Mesodermal cell (in vitro differentiated cells): Measurements from ENCODE around the gene COL7A1.
A peak's percentile ranks its signal among the peaks of the same experiment; 100 is the strongest.

Experiments used
- H3K27ac ChIP-seq: 2 replicates; pipeline ENCODE4 v1.7.0; 2013; ENCODE audit warnings: mild to moderate bottlenecking, low read depth, low read length, moderate library complexity; ENCODE audit not compliant: severe bottlenecking
- H3K36me3 ChIP-seq: 2 replicates; pipeline ENCODE4 v1.7.1; 2013; ENCODE audit warnings: mild to moderate bottlenecking, low read length, moderate library complexity; ENCODE audit not compliant: control insufficient read depth, insufficient read depth
- H3K4me1 ChIP-seq: one replicate; pipeline ENCODE4 v1.7.1; 2013; ENCODE audit warnings: mild to moderate bottlenecking, low read length; ENCODE audit not compliant: insufficient read depth, control insufficient read depth, poor library complexity, severe bottlenecking
- H3K4me3 ChIP-seq: 2 replicates; pipeline ENCODE4 v1.7.0; 2013; ENCODE audit warnings: low read length, control low read depth, mild to moderate bottlenecking; ENCODE audit not compliant: insufficient read depth, poor library complexity, severe bottlenecking; ENCODE audit errors: extremely low read depth
- H3K9me3 ChIP-seq: 2 replicates; pipeline ENCODE4 v1.7.1; 2013; ENCODE audit warnings: mild to moderate bottlenecking, low read length, moderate library complexity; ENCODE audit not compliant: control insufficient read depth
- WGBS, 2 experiments: methylation state at CpG; one replicate each; pipeline ENCODE4 v1.1.5; 2013; ENCODE audit warnings: missing lambda C conversion rate in 2 of 2; ENCODE audit not compliant: insufficient coverage in 2 of 2; 5-methylcytosine and 5-hydroxymethylcytosine counted together

The COL7A1 gene

DNA sequence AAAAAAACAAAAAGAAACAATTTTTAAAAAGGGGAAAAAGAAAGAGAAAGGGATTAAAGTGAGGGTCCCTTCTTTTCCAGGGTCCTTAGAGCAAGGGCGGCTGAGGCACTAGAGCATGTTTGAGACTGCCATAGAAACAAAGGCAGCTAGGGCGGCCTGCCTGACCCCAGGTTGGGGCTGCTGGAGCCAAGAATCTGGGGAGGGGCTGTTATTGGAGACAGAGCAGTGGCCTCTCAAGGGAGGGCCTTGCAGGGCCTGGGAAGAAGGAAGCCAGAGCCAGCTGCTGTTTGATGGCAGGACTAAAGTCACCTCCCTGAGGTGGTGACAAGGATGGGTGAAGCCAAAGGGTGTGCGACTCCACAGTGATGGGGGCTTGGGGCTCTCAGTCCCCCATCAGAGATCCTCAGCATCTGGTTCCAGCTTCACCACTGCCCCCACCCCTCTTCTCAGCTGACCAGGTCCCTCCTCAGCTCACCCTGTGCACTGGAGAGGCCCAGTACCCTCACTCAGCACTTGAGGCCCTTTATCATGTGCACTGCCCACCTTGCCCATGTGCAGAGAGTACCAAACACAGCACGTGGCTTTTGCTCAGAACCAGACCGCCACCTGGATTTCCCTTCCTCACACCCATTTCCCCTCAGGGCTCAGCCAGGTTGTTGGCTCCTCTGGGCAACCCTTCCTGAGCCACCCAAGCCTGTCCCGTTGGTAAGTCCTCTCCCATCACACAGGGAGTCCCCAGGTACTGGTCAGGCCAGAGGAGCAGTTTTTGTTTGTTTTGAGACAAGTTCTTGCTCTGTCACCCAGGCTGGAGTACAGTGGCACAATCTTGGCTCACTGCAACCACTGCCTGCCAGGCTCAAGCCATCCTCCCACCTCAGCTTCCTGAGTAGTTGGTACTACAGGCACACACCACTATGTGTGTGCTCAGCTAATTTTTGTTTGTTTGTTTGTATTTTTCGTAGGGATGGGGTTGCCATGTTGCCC, 24.7 kb upstream of the COL7A1 start:
- Histone ChIP-seq H3K4me1 (no peaks in the 10 kb centered on the region), H3K36me3 (peaks cover 16% of the 10 kb centered on the region), H3K9me3 (peaks cover 19% of the 10 kb centered on the region), H3K4me3 (no peak overlapping the region), H3K27ac (no peak overlapping the region)
- WGBS, 2 experiments: 95 to 96% methylated on average over 5 of the region's 7 CpGs

DNA sequence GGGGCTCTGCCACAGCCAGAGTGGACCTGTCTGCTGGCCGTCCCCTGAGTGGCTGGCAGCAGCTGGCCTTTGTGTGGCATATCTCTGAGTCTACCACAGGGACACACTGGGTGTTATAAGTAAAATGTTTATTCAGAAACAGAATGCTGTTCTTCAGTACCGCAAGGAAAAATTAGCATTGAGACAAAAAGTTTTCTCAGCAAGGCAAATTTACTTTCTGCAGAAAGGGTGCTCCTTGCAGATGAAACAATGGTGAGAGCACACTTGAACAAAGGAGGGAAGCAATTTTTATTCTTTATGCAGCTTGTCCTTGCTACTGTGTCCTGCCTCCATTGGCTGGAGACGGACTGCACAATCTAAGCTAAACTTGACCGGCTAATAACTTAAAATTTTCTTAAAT, 22.4 kb upstream of the COL7A1 start:
- Histone ChIP-seq H3K27ac (no peak overlapping the region), H3K4me1 (no peaks in the 10 kb centered on the region), H3K36me3 (peaks cover 5% of the 10 kb centered on the region), H3K9me3 (peaks cover 19% of the 10 kb centered on the region), H3K4me3 (no peak overlapping the region)
- 94 to 100% methylated on average over 2 of the region's 4 CpGs for WGBS, 2 experiments

DNA sequence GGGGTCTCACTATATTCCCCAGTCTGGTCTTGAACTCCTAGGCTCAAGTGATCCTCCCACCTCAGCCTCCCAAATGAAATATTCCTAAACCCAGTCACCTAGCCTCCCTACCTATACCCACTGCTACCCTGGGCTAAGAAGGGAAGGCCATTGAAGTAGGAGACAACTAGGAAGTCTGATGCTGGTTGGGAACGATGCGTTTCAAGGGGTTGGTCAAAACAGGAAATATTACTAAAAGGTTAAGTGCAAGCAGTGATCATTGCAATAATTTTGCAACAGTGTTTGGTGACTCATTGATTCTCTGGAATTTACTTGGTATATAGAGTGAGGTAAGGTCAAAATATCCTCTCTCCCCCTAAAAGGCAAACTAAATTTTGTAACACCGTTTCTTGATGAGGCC, 18.9 kb upstream of the COL7A1 start:
- H3K36me3 ChIP-seq: no peaks in the 10 kb centered on the region
- peaks cover 19% of the 10 kb centered on the region for H3K9me3 ChIP-seq
- H3K4me1 ChIP-seq: no peaks in the 10 kb centered on the region
- 95% methylated on average over 3 of the region's 3 CpGs; no CpG with 5 or more reads in 1 of the 2 experiments for WGBS, 2 experiments
- no peak overlapping the region for H3K4me3 ChIP-seq
- H3K27ac ChIP-seq: no peak overlapping the region

DNA sequence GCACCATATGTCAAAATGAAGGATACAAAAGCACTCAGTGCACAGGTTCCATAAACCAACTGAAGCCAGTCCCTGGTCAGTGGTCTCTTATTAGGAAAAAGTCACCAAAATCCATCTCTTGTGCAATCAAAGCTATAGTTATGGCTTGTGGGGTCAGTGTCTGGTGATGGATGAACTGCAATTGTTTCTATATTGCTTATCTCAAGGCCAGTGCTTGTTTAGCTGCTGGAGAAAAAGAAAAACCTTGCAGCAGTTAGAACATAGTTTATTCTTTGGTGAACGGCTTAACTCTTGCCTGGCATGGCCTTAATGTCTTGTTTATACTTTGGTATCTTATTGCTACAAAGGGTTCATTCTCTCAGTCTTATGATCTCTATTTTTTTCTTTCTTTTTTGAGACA, 17.2 kb upstream of the COL7A1 start:
- 100% methylated on average over 1 of the region's 1 CpG; no CpG with 5 or more reads in 1 of the 2 experiments for WGBS, 2 experiments
- H3K4me3 ChIP-seq: no peak overlapping the region
- peaks cover 6% of the 10 kb centered on the region for H3K4me1 ChIP-seq
- peaks cover 9% of the 10 kb centered on the region for H3K9me3 ChIP-seq
- H3K27ac ChIP-seq: no peak overlapping the region
- peaks cover 12% of the 10 kb centered on the region for H3K36me3 ChIP-seq

DNA sequence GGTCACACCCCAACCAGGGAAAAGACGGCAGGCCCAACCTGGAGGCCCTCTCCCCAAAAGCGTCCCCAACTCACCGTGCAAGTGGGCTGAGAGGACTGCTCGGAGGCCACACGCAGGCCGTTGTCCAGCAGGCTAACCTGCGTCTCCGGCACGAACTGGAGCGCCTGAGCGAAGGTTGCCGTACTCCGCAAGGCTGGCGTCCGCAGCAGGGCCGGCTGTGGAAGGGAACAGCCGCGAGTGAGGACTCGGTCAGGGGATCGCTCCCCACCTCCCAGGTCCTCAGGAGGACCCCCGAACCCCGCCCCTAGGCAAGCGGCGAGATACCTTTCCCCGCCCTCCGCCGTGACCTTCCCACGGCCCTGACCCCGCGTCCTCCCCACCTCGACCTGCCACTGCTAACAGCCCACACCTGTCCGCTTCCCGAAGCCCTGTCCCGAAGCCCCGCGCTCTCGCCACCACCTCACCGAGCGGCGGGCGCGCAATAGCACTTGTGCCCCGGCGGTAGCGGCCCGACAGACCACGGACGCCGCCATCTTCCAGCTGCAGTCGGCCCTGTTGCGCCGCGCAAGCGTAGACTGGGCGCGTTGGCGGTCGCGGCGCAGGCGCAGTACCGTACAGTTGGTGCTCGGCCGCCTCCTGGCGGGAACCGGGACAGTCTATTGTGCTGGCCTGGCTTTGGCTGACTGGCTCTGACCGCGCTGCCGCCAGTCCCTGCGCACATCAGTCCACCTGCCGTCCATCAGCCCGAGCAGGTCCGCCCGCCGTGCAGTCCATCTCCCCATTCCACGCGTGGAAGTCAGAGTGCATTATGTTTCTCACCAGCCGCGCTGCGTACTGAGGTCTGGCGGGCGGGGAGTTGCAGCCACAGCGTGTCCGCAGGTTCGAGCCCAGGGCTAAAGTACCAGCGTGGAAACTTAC, 14.2 kb upstream of the COL7A1 start, which contains the start of gene UQCRC1:
TSS of gene UQCRC1 (minus strand) at position 559 of the 918 bp plus-strand sequence. CDS start at position 533, 26 bp downstream.
- WGBS, 2 experiments: 1 to 2% methylated on average over 74 of the region's 86 CpGs
- H3K27ac ChIP-seq: peak within 1 kb of the TSS; percentile 23
- H3K9me3 ChIP-seq: no peaks in the 10 kb centered on the region
- peaks cover 6% of the 10 kb centered on the region for H3K4me1 ChIP-seq
- H3K4me3 ChIP-seq: peak within 1 kb of the TSS; percentile 91
- peaks cover 41% of the 10 kb centered on the region for H3K36me3 ChIP-seq

DNA sequence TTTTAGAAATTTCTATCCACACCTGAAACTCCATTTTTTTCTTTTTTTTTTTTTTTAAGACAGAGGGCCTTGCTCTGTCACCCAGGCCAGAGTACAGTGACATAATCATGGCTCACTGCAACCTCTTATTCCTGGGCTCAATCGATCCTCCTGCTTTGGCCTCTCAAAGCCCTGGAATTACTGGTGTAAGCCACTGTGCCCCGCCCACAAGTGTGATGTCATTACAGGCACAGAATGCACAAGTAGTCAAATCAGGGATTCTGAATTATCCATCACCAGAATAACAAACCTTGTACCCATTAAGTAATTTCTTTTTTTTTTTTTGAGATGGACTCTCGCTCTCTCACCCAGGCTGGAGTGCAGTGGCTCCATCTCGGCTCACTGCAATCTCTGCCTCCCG, 12.4 kb upstream of the COL7A1 start:
- Histone ChIP-seq H3K4me1 (peaks cover 6% of the 10 kb centered on the region), H3K27ac (no peak overlapping the region), H3K9me3 (no peaks in the 10 kb centered on the region), H3K36me3 (peaks cover 59% of the 10 kb centered on the region), H3K4me3 (no peak overlapping the region)
- 87 to 100% methylated on average over 5 of the region's 5 CpGs for WGBS, 2 experiments

DNA sequence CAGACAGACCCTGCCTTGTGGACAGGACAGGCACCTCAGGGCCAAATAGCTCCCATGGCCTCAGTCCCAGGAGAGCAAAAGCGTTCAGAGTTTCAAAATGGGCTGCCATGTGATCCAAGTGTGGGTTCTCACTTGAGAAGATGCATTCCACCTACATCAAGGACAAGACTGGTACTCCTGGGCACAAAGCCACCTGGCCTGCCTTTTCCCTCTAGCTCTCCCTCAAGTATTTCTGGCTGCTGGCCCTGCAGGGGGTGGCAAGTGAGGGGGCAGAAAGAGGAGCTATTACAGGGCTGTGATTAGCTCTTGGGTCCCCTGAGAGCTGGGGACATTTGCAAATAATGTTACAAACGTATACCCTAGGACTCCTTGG, 6.5 kb upstream of the COL7A1 start:
- peaks cover 90% of the 10 kb centered on the region for H3K36me3 ChIP-seq
- no peaks in the 10 kb centered on the region for H3K9me3 ChIP-seq
- 86 to 100% methylated on average over 2 of the region's 2 CpGs for WGBS, 2 experiments
- no peak overlapping the region for H3K27ac ChIP-seq
- peaks cover 35% of the 10 kb centered on the region for H3K4me1 ChIP-seq
- H3K4me3 ChIP-seq: no peak overlapping the region

DNA sequence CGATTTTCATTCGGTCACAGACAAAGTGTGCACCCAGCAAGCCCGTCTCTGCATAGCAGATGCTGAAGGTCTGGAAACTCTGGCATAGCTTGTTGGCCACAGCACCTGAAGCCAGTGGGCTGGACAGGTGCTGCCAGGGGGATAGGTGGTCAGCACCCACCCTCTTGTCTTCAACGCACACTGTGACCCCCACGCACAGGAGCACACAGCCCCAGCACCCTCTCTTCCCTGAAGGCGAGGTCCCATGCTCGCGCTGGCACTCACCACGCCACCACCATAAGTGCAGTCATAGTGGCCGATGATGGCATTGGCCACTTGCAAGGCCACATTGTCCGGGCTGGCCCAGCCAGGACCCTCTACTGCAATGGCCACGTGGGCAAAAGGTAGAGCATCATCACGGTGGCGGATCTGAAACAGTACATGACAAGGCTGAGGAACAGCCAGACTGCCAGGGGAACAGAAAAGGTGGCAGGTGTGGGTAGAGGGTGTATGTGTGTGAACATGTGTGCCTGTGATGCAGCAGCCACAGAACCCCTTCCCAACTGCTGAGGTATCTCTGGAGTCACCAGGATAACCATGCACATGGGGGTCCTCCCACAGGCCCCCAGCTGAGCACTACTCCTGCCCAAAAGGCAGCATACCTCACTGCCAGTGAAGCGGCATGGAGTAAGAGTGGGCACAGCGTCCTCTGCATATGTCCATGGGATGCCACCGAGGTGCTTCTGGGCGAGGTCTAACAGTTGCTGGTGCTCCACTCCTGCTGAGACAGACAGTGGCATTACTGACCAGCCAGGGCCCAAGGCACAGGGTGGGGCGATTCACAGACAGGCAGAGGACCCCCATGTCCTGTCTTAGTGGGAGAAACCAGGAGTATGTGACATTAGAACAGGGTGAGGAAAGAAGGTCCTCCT, 5.8 kb upstream of the COL7A1 start:
- Histone ChIP-seq H3K4me3 (no peak overlapping the region), H3K36me3 (peaks cover 86% of the 10 kb centered on the region), H3K27ac (no peak overlapping the region), H3K4me1 (peaks cover 42% of the 10 kb centered on the region), H3K9me3 (no peaks in the 10 kb centered on the region)
- WGBS, 2 experiments: 92 to 98% methylated on average over 19 of the region's 19 CpGs

DNA sequence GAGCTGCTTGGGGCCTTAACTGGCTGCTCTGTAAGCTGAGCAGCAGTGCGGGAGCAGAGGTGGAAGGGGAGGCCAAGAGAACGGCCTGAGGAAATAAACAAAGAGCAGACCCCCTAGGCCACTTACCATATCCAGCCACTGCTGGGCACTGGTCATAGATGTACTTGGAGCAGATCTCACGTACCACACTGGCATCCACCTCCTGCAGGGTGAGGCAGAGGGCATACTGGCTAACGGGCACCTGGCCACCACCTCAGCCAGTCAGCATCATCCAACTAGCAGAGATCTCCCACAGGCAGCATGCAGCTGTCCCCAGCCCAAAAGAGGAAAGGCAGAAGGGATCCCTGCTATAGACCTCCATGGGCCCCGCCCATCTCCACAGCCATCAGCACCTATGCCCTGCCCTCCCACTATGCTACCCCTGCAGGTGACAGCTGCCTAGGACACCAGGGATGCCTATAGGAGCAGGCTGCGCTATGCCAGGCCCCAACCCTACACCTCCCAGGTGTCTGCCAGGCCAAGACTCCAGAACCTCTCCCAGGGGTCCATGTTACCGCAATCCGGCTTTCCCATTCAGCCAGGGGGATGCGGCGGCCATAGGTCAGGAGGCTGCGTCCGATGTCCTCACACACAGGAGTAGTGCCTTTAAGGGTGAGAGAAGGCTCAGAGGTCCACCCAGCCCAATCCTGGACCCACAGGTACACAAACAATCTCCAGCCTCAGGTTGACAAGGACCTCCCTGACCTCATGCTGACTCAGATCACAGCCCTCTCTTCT, 4.6 kb upstream of the COL7A1 start:
- H3K4me3 ChIP-seq: no peak overlapping the region
- H3K36me3 ChIP-seq: peaks cover 73% of the 10 kb centered on the region
- WGBS, 2 experiments: 96 to 97% methylated on average over 9 to 10 of the region's 12 CpGs
- peak overlapping the region; percentile 98 for H3K27ac ChIP-seq
- peaks cover 48% of the 10 kb centered on the region for H3K4me1 ChIP-seq
- no peaks in the 10 kb centered on the region for H3K9me3 ChIP-seq
